Thyroid gland (tissue), 4 donors: ENCODE results near the gene ACTL9.

Experiments used
- POLR2A ChIP-seq, 2 donors: fragments of 450-650 bp; IDR thresholded peaks; one replicate each; pipeline ENCODE4 v1.6.1; 2017; ENCODE audit warnings: antibody characterized with exemption in 2 of 2, mild to moderate bottlenecking in 2 of 2, moderate library complexity in 1 of 2
- TF ChIP-seq, protein P1 (sequence below), 6 experiments: fragments of 200-600 bp in 3 of 6; fragments of 450-650 bp in 3 of 6; sonication (generic) in 3 of 6; IDR thresholded peaks; one replicate each; pipeline ENCODE4 v1.5.1; 2016 to 2019; ENCODE audit warnings: antibody characterized with exemption in 6 of 6, mild to moderate bottlenecking in 2 of 6, inconsistent platforms in 1 of 6, moderate library complexity in 1 of 6

DNA sequence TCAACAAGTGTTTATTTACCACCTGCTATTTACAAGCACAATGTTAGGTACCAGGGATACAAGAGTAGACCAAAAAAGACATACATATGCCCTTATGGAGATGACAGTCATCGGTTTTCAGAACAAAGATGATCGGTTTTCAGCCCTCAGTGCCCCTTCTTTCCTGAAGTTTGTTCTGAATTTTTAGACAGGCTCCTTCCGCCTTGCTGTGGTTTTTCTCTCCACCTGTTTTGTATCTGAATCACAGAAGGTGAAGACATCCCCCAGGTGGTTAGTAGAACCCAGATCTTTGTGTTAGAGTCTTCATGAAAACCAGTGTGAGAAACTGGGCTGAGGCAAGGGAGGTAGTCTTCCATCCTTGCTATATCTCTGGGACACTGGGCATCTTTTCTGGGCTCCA is 23.5 kb downstream of the ACTL9 start:
- TF ChIP-seq, protein P1, sequence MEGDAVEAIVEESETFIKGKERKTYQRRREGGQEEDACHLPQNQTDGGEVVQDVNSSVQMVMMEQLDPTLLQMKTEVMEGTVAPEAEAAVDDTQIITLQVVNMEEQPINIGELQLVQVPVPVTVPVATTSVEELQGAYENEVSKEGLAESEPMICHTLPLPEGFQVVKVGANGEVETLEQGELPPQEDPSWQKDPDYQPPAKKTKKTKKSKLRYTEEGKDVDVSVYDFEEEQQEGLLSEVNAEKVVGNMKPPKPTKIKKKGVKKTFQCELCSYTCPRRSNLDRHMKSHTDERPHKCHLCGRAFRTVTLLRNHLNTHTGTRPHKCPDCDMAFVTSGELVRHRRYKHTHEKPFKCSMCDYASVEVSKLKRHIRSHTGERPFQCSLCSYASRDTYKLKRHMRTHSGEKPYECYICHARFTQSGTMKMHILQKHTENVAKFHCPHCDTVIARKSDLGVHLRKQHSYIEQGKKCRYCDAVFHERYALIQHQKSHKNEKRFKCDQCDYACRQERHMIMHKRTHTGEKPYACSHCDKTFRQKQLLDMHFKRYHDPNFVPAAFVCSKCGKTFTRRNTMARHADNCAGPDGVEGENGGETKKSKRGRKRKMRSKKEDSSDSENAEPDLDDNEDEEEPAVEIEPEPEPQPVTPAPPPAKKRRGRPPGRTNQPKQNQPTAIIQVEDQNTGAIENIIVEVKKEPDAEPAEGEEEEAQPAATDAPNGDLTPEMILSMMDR (IDR thresholded peaks at IDR 0.05), result no peak
- TF ChIP-seq POLR2A (IDR thresholded peaks at IDR 0.05), result no peak
